Measurements from ENCODE around the gene SYNM. TPM values are rescaled to one million over a fixed set of nuclear protein-coding genes. Genes with fewer than 3 reads are reported as not detected.

SYNM gene
- total and polyA plus RNA-seq, 2 experiments from 2014 or later, result 0.18 to 0.97 TPM

- H4K20me1 ChIP-seq (ENCODE audit: insufficient read depth), result no peaks in the 10 kb centered on the region
- H3K27me3 ChIP-seq (replicated peaks; ENCODE audit: insufficient read depth), result no peaks in the 10 kb centered on the region
- peak overlapping the region; percentile 24 for H3K4me2 ChIP-seq (ENCODE audit: unreplicated experiment)
- no peaks in the 10 kb centered on the region for H3K79me2 ChIP-seq (ENCODE audit: insufficient read depth)
- 81 to 83% methylated on average over 10 of the region's 10 CpGs for WGBS, 2 experiments (ENCODE audit: low coverage in 1 of 2, low lambda C conversion rate in 2 of 2, missing lambda C conversion rate in 2 of 2)
- peak; percentile 76 for DNase-seq
- H3K4me1 ChIP-seq (ENCODE audit: insufficient read depth), result peaks cover 16% of the 10 kb centered on the region
- no peak overlapping the region for H2AFZ ChIP-seq
- H3K9ac ChIP-seq, result no peak overlapping the region
- H3K27ac ChIP-seq, result peak overlapping the region; percentile 66
- H3K9me3 ChIP-seq (ENCODE audit: low read depth), result no peaks in the 10 kb centered on the region
- H3F3A ChIP-seq (ENCODE audit: insufficient read depth), result peaks cover 23% of the 10 kb centered on the region
- H3K36me3 ChIP-seq (ENCODE audit: low read depth), result peaks cover 4% of the 10 kb centered on the region; the same call in 1 of the 2 replicates
- in situ Hi-C loops (cut with MboI), result no loop called here
- TF ChIP-seq EZH2phosphoT487 (IDR thresholded peaks at IDR 0.05; ENCODE audit: insufficient read depth, low read depth) (no peak), EZH2 (IDR thresholded peaks at IDR 0.05; ENCODE audit: insufficient read depth, poor library complexity, severe bottlenecking) (no peak)
- H3K9me2 ChIP-seq (ENCODE audit: insufficient read depth), result no peaks in the 10 kb centered on the region
- H3K4me3 ChIP-seq, result no peak overlapping the region
These were observed 65.0 kb downstream of the SYNM start for GRCh38 chr15:99169769-99170311.

GRCh38 chr15:99170476-99171065, 65.7 kb downstream of the SYNM start:
- in situ Hi-C loops (cut with MboI), result no loop called here
- Histone ChIP-seq H3K9me3 (ENCODE audit: low read depth) (no peaks in the 10 kb centered on the region), H3K4me1 (ENCODE audit: insufficient read depth) (peaks cover 16% of the 10 kb centered on the region), H3K4me3 (no peak overlapping the region), H3K79me2 (ENCODE audit: insufficient read depth) (no peaks in the 10 kb centered on the region), H2AFZ (no peak overlapping the region), H4K20me1 (ENCODE audit: insufficient read depth) (no peaks in the 10 kb centered on the region), H3F3A (ENCODE audit: insufficient read depth) (peaks cover 23% of the 10 kb centered on the region), H3K9ac (no peak overlapping the region), H3K4me2 (ENCODE audit: unreplicated experiment) (no peak overlapping the region), H3K9me2 (ENCODE audit: insufficient read depth) (no peaks in the 10 kb centered on the region), H3K27me3 (replicated peaks; ENCODE audit: insufficient read depth) (no peaks in the 10 kb centered on the region), H3K36me3 (ENCODE audit: low read depth) (peaks cover 4% of the 10 kb centered on the region; the same call in 1 of the 2 replicates), H3K27ac (peak overlapping the region; percentile 66; the same call in 1 of the 2 replicates)
- DNase-seq, result peak; percentile 4
- no peak for TF ChIP-seq EZH2phosphoT487 (IDR thresholded peaks at IDR 0.05; ENCODE audit: insufficient read depth, low read depth)
- no peak for TF ChIP-seq EZH2 (IDR thresholded peaks at IDR 0.05; ENCODE audit: insufficient read depth, poor library complexity, severe bottlenecking)
- 81 to 84% methylated on average over 7 of the region's 7 CpGs for WGBS, 2 experiments (ENCODE audit: low coverage in 1 of 2, low lambda C conversion rate in 2 of 2, missing lambda C conversion rate in 2 of 2)

DNA sequence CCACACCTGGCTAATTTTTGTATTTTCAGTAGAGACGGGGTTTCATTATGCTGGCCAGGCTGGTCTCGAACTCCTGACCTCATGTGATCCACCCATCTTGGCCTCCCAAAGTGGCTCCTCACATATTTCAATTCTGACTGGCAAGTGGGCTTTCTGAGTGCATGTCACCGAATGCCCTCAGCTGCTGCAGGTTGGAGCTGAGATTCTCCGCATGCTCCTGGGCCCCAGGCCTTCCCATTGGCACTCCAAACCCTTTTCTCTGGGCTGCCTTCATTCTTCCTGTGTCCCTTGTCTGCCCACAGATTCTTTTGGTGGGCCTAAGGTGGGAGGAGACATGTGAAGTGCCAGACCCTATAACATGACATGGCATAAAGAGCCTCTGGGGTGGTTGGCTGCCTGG, 67.3 kb downstream of the SYNM start:
- Histone ChIP-seq H2AFZ (no peak overlapping the region), H3K27ac (no peak overlapping the region), H3K4me2 (ENCODE audit: unreplicated experiment) (no peak overlapping the region), H3K9me3 (ENCODE audit: low read depth) (no peaks in the 10 kb centered on the region), H3K27me3 (replicated peaks; ENCODE audit: insufficient read depth) (no peaks in the 10 kb centered on the region), H3K4me1 (ENCODE audit: insufficient read depth) (peaks cover 16% of the 10 kb centered on the region), H3K36me3 (ENCODE audit: low read depth) (peaks cover 4% of the 10 kb centered on the region; the same call in 1 of the 2 replicates), H3K79me2 (ENCODE audit: insufficient read depth) (no peaks in the 10 kb centered on the region), H3F3A (ENCODE audit: insufficient read depth) (peaks cover 23% of the 10 kb centered on the region), H3K9ac (no peak overlapping the region), H3K4me3 (no peak overlapping the region), H3K9me2 (ENCODE audit: insufficient read depth) (no peaks in the 10 kb centered on the region), H4K20me1 (ENCODE audit: insufficient read depth) (no peaks in the 10 kb centered on the region)
- WGBS, 2 experiments (ENCODE audit: low coverage in 1 of 2, low lambda C conversion rate in 2 of 2, missing lambda C conversion rate in 2 of 2), result 88 to 94% methylated on average over 4 of the region's 4 CpGs
- DNase-seq, result no peak
- TF ChIP-seq EZH2phosphoT487 (IDR thresholded peaks at IDR 0.05; ENCODE audit: insufficient read depth, low read depth) (no peak), EZH2 (IDR thresholded peaks at IDR 0.05; ENCODE audit: insufficient read depth, poor library complexity, severe bottlenecking) (no peak)
- in situ Hi-C loops (cut with MboI), result no loop called here

DNA sequence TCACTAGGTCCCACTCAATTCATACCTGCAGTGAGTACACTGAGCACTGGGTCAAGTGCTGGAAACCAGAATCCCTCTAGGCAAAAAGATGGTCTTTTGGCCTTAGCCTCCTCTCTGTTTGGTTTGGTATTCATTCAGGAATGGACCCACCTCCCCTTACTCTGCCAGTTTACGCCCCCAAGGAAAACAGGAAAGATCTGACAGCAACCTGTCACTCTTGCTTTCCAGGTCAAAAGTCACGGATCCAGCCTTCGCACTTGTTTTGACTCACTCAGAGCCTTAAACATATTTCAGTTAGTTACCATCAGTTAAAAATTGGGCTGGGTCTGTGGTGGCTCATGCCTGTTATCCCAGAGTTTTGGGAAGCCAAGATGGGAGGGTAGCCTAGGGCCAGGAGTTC, 68.1 kb downstream of the SYNM start:
- H3K4me2 ChIP-seq (ENCODE audit: unreplicated experiment), result no peak overlapping the region
- 98 to 99% methylated on average over 3 of the region's 3 CpGs for WGBS, 2 experiments (ENCODE audit: low coverage in 1 of 2, low lambda C conversion rate in 2 of 2, missing lambda C conversion rate in 2 of 2)
- H3K79me2 ChIP-seq (ENCODE audit: insufficient read depth), result no peaks in the 10 kb centered on the region
- H3K4me1 ChIP-seq (ENCODE audit: insufficient read depth), result peaks cover 19% of the 10 kb centered on the region
- in situ Hi-C loops (cut with MboI), result no loop called here
- peaks cover 3% of the 10 kb centered on the region; the same call in 1 of the 2 replicates for H3K36me3 ChIP-seq (ENCODE audit: low read depth)
- H3K27ac ChIP-seq, result no peak overlapping the region
- peaks cover 23% of the 10 kb centered on the region for H3F3A ChIP-seq (ENCODE audit: insufficient read depth)
- H4K20me1 ChIP-seq (ENCODE audit: insufficient read depth), result no peaks in the 10 kb centered on the region
- no peak overlapping the region for H2AFZ ChIP-seq
- DNase-seq, result no peak
- TF ChIP-seq EZH2 (IDR thresholded peaks at IDR 0.05; ENCODE audit: insufficient read depth, poor library complexity, severe bottlenecking) (no peak), EZH2phosphoT487 (IDR thresholded peaks at IDR 0.05; ENCODE audit: insufficient read depth, low read depth) (no peak)
- H3K27me3 ChIP-seq (replicated peaks; ENCODE audit: insufficient read depth), result no peaks in the 10 kb centered on the region
- H3K9me2 ChIP-seq (ENCODE audit: insufficient read depth), result no peaks in the 10 kb centered on the region
- H3K9ac ChIP-seq, result no peak overlapping the region
- H3K9me3 ChIP-seq (ENCODE audit: low read depth), result no peaks in the 10 kb centered on the region
- H3K4me3 ChIP-seq, result no peak overlapping the region

Data from GM23248 (cell line).